HCT116 (cell line): ENCODE measurements around the gene NOXRED1.
"Not testable (repeated sequence)": the region's sequence is repeated elsewhere in the genome, so short reads cannot be mapped to it uniquely, and the experiment has no call there.

Experiments
- CEBPB ChIP-seq: IDR thresholded peaks from 2 replicates; pipeline ENCODE4 v1.6.1; 2012; ENCODE audit warnings: low read depth
- EGR1 ChIP-seq: IDR thresholded peaks from 2 replicates; pipeline ENCODE4 v1.6.1; 2012; ENCODE audit warnings: low read depth
- EZH2 ChIP-seq: fragments of 200-600 bp; sonication (generic); IDR thresholded peaks from 2 replicates; pipeline ENCODE4 v1.6.1; 2017; ENCODE audit warnings: antibody characterized with exemption, mixed run types
- EZH2phosphoT487 ChIP-seq: fragments of 200-600 bp; IDR thresholded peaks from 2 replicates; pipeline ENCODE4 v1.6.1; 2018; ENCODE audit warnings: antibody characterized with exemption, borderline replicate concordance
- FOSL1 ChIP-seq: IDR thresholded peaks from 2 replicates; pipeline ENCODE4 v1.6.1; 2012; ENCODE audit warnings: low read depth
- JUND ChIP-seq: IDR thresholded peaks from 2 replicates; pipeline ENCODE4 v1.6.1; 2012
- POLR2A ChIP-seq: IDR thresholded peaks from 2 replicates; pipeline ENCODE4 v1.7.0; 2011; ENCODE audit warnings: borderline replicate concordance; ENCODE audit not compliant: insufficient read depth, insufficient read length; ENCODE audit errors: extremely low read depth
- RAD21 ChIP-seq: IDR thresholded peaks from 2 replicates; pipeline ENCODE4 v1.6.1; 2012; ENCODE audit warnings: low read depth, mild to moderate bottlenecking
- SP1 ChIP-seq: IDR thresholded peaks from 2 replicates; pipeline ENCODE4 v1.6.1; 2012; ENCODE audit warnings: low read depth
- ZFX ChIP-seq: fragments of 450-650 bp; IDR thresholded peaks from 2 replicates; pipeline ENCODE4 v1.6.1; 2017
- ZNF274 ChIP-seq: fragments of 200-500 bp; sonication (Bioruptor generic); IDR thresholded peaks from 2 replicates; pipeline ENCODE4 v1.6.1; 2014; ENCODE audit warnings: mild to moderate bottlenecking, low read depth, low read length, inconsistent platforms
- TF ChIP-seq, protein P1 (sequence below): IDR thresholded peaks from 2 replicates; pipeline ENCODE4 v1.6.1; 2012
- TF ChIP-seq, protein P2 (sequence below), 3 experiments: fragments of 200-600 bp in 1 of 3; sonication (generic) in 1 of 3; IDR thresholded peaks in 2 of 3; conservative IDR thresholded peaks in 1 of 3; 2 replicates each; pipeline ENCODE4 v1.5.1; 2012 to 2017; ENCODE audit warnings: low read depth in 2 of 3, low read length in 2 of 3, antibody characterized with exemption in 1 of 3, borderline replicate concordance in 1 of 3, control low read depth in 1 of 3, mild to moderate bottlenecking in 1 of 3, mixed read lengths in 1 of 3, mixed run types in 1 of 3, moderate library complexity in 1 of 3; ENCODE audit not compliant: insufficient read depth in 1 of 3
- TF ChIP-seq, protein P3 (sequence below): IDR thresholded peaks from 2 replicates; pipeline ENCODE4 v1.6.1; 2012; ENCODE audit warnings: low read depth

DNA sequence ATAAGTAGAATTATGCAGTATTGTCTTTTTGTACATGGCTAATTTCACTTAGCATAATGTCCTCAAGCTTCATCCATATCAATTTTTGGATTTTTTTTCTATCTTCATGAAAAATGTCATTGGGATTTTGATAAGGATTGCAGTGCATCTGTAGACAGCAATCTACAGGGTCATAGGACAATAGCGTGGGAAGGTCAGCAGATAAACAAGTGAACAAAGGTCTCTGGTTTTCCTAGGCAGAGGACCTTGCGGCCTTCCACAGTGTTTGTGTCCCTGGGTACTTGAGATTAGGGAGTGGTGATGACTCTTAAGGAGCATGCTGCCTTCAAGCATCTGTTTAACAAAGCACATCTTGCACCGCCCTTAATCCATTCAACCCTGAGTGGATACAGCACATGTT is 7.2 kb downstream of the NOXRED1 start:
- not testable (repeated sequence) for TF ChIP-seq FOSL1, ZFX, JUND, POLR2A, EGR1, EZH2, ZNF274, RAD21, SP1, CEBPB, EZH2phosphoT487
- TF ChIP-seq, protein P1, sequence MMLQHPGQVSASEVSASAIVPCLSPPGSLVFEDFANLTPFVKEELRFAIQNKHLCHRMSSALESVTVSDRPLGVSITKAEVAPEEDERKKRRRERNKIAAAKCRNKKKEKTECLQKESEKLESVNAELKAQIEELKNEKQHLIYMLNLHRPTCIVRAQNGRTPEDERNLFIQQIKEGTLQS, result not testable (repeated sequence)
- TF ChIP-seq, protein P2, sequence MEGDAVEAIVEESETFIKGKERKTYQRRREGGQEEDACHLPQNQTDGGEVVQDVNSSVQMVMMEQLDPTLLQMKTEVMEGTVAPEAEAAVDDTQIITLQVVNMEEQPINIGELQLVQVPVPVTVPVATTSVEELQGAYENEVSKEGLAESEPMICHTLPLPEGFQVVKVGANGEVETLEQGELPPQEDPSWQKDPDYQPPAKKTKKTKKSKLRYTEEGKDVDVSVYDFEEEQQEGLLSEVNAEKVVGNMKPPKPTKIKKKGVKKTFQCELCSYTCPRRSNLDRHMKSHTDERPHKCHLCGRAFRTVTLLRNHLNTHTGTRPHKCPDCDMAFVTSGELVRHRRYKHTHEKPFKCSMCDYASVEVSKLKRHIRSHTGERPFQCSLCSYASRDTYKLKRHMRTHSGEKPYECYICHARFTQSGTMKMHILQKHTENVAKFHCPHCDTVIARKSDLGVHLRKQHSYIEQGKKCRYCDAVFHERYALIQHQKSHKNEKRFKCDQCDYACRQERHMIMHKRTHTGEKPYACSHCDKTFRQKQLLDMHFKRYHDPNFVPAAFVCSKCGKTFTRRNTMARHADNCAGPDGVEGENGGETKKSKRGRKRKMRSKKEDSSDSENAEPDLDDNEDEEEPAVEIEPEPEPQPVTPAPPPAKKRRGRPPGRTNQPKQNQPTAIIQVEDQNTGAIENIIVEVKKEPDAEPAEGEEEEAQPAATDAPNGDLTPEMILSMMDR (IDR thresholded peaks at IDR 0.05 in 2 of 3, conservative IDR thresholded peaks at IDR 0.05 in 1 of 3; ENCODE audit: borderline replicate concordance in 1 of 3, insufficient read depth in 1 of 3, low read depth in 2 of 3, low read length in 2 of 3), result not testable (repeated sequence)
- TF ChIP-seq, protein P3, sequence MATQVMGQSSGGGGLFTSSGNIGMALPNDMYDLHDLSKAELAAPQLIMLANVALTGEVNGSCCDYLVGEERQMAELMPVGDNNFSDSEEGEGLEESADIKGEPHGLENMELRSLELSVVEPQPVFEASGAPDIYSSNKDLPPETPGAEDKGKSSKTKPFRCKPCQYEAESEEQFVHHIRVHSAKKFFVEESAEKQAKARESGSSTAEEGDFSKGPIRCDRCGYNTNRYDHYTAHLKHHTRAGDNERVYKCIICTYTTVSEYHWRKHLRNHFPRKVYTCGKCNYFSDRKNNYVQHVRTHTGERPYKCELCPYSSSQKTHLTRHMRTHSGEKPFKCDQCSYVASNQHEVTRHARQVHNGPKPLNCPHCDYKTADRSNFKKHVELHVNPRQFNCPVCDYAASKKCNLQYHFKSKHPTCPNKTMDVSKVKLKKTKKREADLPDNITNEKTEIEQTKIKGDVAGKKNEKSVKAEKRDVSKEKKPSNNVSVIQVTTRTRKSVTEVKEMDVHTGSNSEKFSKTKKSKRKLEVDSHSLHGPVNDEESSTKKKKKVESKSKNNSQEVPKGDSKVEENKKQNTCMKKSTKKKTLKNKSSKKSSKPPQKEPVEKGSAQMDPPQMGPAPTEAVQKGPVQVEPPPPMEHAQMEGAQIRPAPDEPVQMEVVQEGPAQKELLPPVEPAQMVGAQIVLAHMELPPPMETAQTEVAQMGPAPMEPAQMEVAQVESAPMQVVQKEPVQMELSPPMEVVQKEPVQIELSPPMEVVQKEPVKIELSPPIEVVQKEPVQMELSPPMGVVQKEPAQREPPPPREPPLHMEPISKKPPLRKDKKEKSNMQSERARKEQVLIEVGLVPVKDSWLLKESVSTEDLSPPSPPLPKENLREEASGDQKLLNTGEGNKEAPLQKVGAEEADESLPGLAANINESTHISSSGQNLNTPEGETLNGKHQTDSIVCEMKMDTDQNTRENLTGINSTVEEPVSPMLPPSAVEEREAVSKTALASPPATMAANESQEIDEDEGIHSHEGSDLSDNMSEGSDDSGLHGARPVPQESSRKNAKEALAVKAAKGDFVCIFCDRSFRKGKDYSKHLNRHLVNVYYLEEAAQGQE, result not testable (repeated sequence)
